HL-60 (cell line): ENCODE data around the gene RNF14.

Source experiments
- DNase-seq, 2 experiments: peaks; one replicate each; pipeline ENCODE4 v3.0.0-alpha.2; 2010 to 2020; ENCODE audit warnings: low read depth in 1 of 2, low spot score in 1 of 2
- H3K27ac ChIP-seq: fragments of 250-450 bp; sonication (Bioruptor Pico); replicated peaks from 2 replicates; pipeline ENCODE4 v1.5.1; 2020; ENCODE audit warnings: mild to moderate bottlenecking, moderate library complexity
- H3K27me3 ChIP-seq: fragments of 250-450 bp; sonication (Bioruptor Pico); 2 replicates; pipeline ENCODE4 v1.5.1; 2021; ENCODE audit warnings: mild to moderate bottlenecking, moderate library complexity; ENCODE audit not compliant: insufficient read depth, poor library complexity, severe bottlenecking
- H3K4me3 ChIP-seq: replicated peaks from 2 replicates; pipeline ENCODE4 v1.5.1; 2011; ENCODE audit warnings: mild to moderate bottlenecking, control low read depth, low read length; ENCODE audit not compliant: insufficient read depth
- CTCF ChIP-seq: IDR thresholded peaks from one replicate; pipeline ENCODE4 v1.5.1; 2011; ENCODE audit warnings: low read length, control low read depth, inconsistent platforms; ENCODE audit not compliant: insufficient read depth
- GABPA ChIP-seq: IDR thresholded peaks from 2 replicates; pipeline ENCODE4 v1.6.1; 2012; ENCODE audit warnings: low read depth
- POLR2AphosphoS5 ChIP-seq: IDR thresholded peaks from 2 replicates; pipeline ENCODE4 v1.6.1; 2012; ENCODE audit warnings: low read depth
- REST ChIP-seq: IDR thresholded peaks from 2 replicates; pipeline ENCODE4 v1.6.1; 2012; ENCODE audit warnings: low read depth; ENCODE audit not compliant: insufficient replicate concordance
- SPI1 ChIP-seq: IDR thresholded peaks from 2 replicates; pipeline ENCODE4 v1.6.1; 2012; ENCODE audit warnings: low read depth, mild to moderate bottlenecking, borderline replicate concordance

Gene RNF14

GRCh38 chr5:141929398-141930058, 39.4 kb upstream of the RNF14 start:
- no peak overlapping the region for H3K27ac ChIP-seq
- no peak overlapping the region for H3K4me3 ChIP-seq
- DNase-seq: no peak
- no peaks in the 10 kb centered on the region for H3K27me3 ChIP-seq
- TF ChIP-seq GABPA (no peak), SPI1 (no peak), REST (no peak), CTCF (no peak), POLR2AphosphoS5 (no peak)

- Histone ChIP-seq H3K4me3 (no peak overlapping the region), H3K27ac (no peak overlapping the region), H3K27me3 (no peaks in the 10 kb centered on the region)
- no peak for DNase-seq
- no peak for TF ChIP-seq SPI1
- TF ChIP-seq REST: no peak
- no peak for TF ChIP-seq CTCF
- TF ChIP-seq POLR2AphosphoS5: no peak
- no peak for TF ChIP-seq GABPA
Observed at GRCh38 chr5:141931694-141932093, 37.2 kb upstream of the RNF14 start.

- Histone ChIP-seq H3K4me3 (no peak overlapping the region), H3K27me3 (no peaks in the 10 kb centered on the region), H3K27ac (no peak overlapping the region)
- no peak for DNase-seq
- no peak for TF ChIP-seq SPI1
- no peak for TF ChIP-seq CTCF
- TF ChIP-seq REST: no peak
- TF ChIP-seq GABPA: no peak
- TF ChIP-seq POLR2AphosphoS5: no peak
Observed at GRCh38 chr5:141933151-141933550, 35.8 kb upstream of the RNF14 start.
